SK-N-SH (cell line): Measurements from ENCODE around the gene PITX1. TPM values are rescaled to one million over a fixed set of nuclear protein-coding genes. Genes with fewer than 3 reads are reported as not detected.

Experiments
- CTCF ChIA-PET: fragments of 300-600, 350-600 bp; formaldehyde crosslinking; extraction: SDS; loops from one replicate; lab custom pipeline; 2021; lab: Yijun Ruan, JAX
- POLR2A ChIA-PET: fragments of 350-600 bp; sonication (Branson Sonifier 250); formaldehyde crosslinking; extraction: SDS; loops from one replicate; lab custom pipeline; 2020; ENCODE audit warnings: antibody characterized with exemption, inconsistent platforms; lab: Yijun Ruan, JAX
- DNase-seq: peaks from one replicate; pipeline ENCODE4 v3.0.0; 2012
- H2AFZ ChIP-seq: fragments of 200-600 bp; sonication (generic); 2 replicates; pipeline ENCODE4 v1.8.1; 2016; ENCODE audit warnings: antibody characterized with exemption, mild to moderate bottlenecking, low read depth
- H3F3A ChIP-seq: fragments of 200-600 bp; sonication (generic); replicated peaks from 2 replicates; pipeline ENCODE3; 2016; ENCODE audit warnings: antibody characterized with exemption, mild to moderate bottlenecking; ENCODE audit not compliant: insufficient read depth
- H3K27ac ChIP-seq, 2 experiments: fragments of 200-500 bp in 1 of 2; fragments of 200-600 bp in 1 of 2; sonication (Bioruptor generic) in 1 of 2; sonication (generic), shearing (Covaris generic) in 1 of 2; 2 replicates each; pipeline versions ENCODE4 v1.5.1 to v1.6.1; 2014 to 2016; ENCODE audit warnings: low read depth in 2 of 2, inconsistent platforms in 1 of 2, low read length in 1 of 2, mild to moderate bottlenecking in 1 of 2, mixed read lengths in 1 of 2
- H3K27me3 ChIP-seq: fragments of 200-600 bp; sonication (generic), shearing (Covaris generic); 2 replicates; pipeline ENCODE4 v1.6.1; 2016; ENCODE audit warnings: mixed run types; ENCODE audit not compliant: insufficient read depth
- H3K36me3 ChIP-seq, 2 experiments: fragments of 200-500 bp in 1 of 2; fragments of 200-600 bp in 1 of 2; sonication (Bioruptor generic) in 1 of 2; sonication (generic) in 1 of 2; replicated peaks in 1 of 2; 2 replicates each; pipeline versions ENCODE3 to v1.5.1; 2014 to 2016; ENCODE audit warnings: low read length in 1 of 2, mild to moderate bottlenecking in 1 of 2; ENCODE audit not compliant: insufficient read depth in 2 of 2, control insufficient read depth in 1 of 2
- H3K4me1 ChIP-seq, 2 experiments: fragments of 200-500 bp in 1 of 2; fragments of 200-600 bp in 1 of 2; sonication (Bioruptor generic) in 1 of 2; sonication (generic), shearing (Covaris generic) in 1 of 2; 2 replicates each; pipeline versions ENCODE4 v1.5.1 to v1.6.1; 2014 to 2016; ENCODE audit warnings: low read depth in 1 of 2, low read length in 1 of 2, mixed run types in 1 of 2; ENCODE audit not compliant: insufficient read depth in 2 of 2, control insufficient read depth in 1 of 2
- H3K4me2 ChIP-seq: fragments of 200-600 bp; sonication (generic), shearing (Covaris generic); 2 replicates; pipeline ENCODE4 v1.6.1; 2017; ENCODE audit warnings: mixed run types
- H3K4me3 ChIP-seq, 2 experiments: fragments of 200-500 bp in 1 of 2; fragments of 200-600 bp in 1 of 2; sonication (Bioruptor generic) in 1 of 2; sonication (generic), shearing (Covaris generic) in 1 of 2; 2 replicates each; pipeline versions ENCODE4 v1.5.1 to v1.8.1; 2014 to 2016; ENCODE audit warnings: low read depth in 2 of 2, inconsistent platforms in 1 of 2, low read length in 1 of 2, mild to moderate bottlenecking in 1 of 2, mixed read lengths in 1 of 2, moderate library complexity in 1 of 2
- H3K79me2 ChIP-seq: fragments of 200-600 bp; sonication (generic); 2 replicates; pipeline ENCODE4 v1.8.1; 2017; ENCODE audit warnings: mild to moderate bottlenecking; ENCODE audit not compliant: insufficient read depth
- H3K9ac ChIP-seq: fragments of 200-600 bp; sonication (generic); 2 replicates; pipeline ENCODE4 v1.6.1; 2017; ENCODE audit warnings: mixed run types
- H3K9me2 ChIP-seq: fragments of 200-600 bp; sonication (generic); 2 replicates; pipeline ENCODE4 v1.6.1; 2017; ENCODE audit warnings: mixed run types
- H3K9me3 ChIP-seq: fragments of 200-600 bp; sonication (generic); 2 replicates; pipeline ENCODE4 v1.6.1; 2017; ENCODE audit warnings: mixed run types, mild to moderate bottlenecking, moderate library complexity
- H4K20me1 ChIP-seq: fragments of 200-600 bp; sonication (generic); 2 replicates; pipeline ENCODE4 v1.6.1; 2017; ENCODE audit warnings: mild to moderate bottlenecking, mixed run types; ENCODE audit not compliant: insufficient read depth
- CHD2 ChIP-seq: fragments of 150-350 bp; IDR thresholded peaks from 2 replicates; pipeline ENCODE4 v1.6.1; 2018; ENCODE audit warnings: low read length; ENCODE audit not compliant: partially characterized antibody
- CTCF ChIP-seq: fragments of 200-600 bp; sonication (generic); IDR thresholded peaks from 2 replicates; pipeline ENCODE4 v1.6.1; 2017; ENCODE audit warnings: antibody characterized with exemption, mild to moderate bottlenecking, moderate library complexity
- EP300 ChIP-seq, 2 experiments: IDR thresholded peaks; 2 replicates each; pipeline versions ENCODE4 v1.4.0 to v1.6.1; 2012; ENCODE audit warnings: borderline replicate concordance in 1 of 2, low read depth in 1 of 2, low read length in 1 of 2
- FOSL2 ChIP-seq: IDR thresholded peaks from 2 replicates; pipeline ENCODE4 v1.4.0; 2012; ENCODE audit warnings: low read depth, mild to moderate bottlenecking, moderate library complexity, borderline replicate concordance
- FOXM1 ChIP-seq: IDR thresholded peaks from 2 replicates; pipeline ENCODE4 v1.4.0; 2012; ENCODE audit warnings: low read depth, mild to moderate bottlenecking
- GABPA ChIP-seq: IDR thresholded peaks from 2 replicates; pipeline ENCODE4 v1.4.0; 2012; ENCODE audit warnings: low read depth, mild to moderate bottlenecking
- MAX ChIP-seq: IDR thresholded peaks from 2 replicates; pipeline ENCODE4 v1.4.0; 2012; ENCODE audit warnings: low read depth
- MEF2A ChIP-seq: IDR thresholded peaks from 2 replicates; pipeline ENCODE4 v1.4.0; 2012; ENCODE audit warnings: low read depth, borderline replicate concordance
- MXI1 ChIP-seq: IDR thresholded peaks from 2 replicates; pipeline ENCODE4 v1.6.1; 2012; ENCODE audit warnings: mild to moderate bottlenecking, low read depth, low read length, improper control_type of control experiment
- NRF1 ChIP-seq: IDR thresholded peaks from 2 replicates; pipeline ENCODE4 v1.6.1; 2012; ENCODE audit warnings: low read depth, mild to moderate bottlenecking, low read length
- PBX3 ChIP-seq: IDR thresholded peaks from 2 replicates; pipeline ENCODE4; 2012
- POLR2AphosphoS5 ChIP-seq: IDR thresholded peaks from 2 replicates; pipeline ENCODE4 v1.6.1; 2012; ENCODE audit warnings: low read depth, low read length
- RFX5 ChIP-seq: IDR thresholded peaks from 2 replicates; pipeline ENCODE4 v1.6.1; 2012; ENCODE audit warnings: mild to moderate bottlenecking, improper control_type of control experiment, low read length
- SIN3A ChIP-seq: IDR thresholded peaks from 2 replicates; pipeline ENCODE4 v1.6.1; 2012; ENCODE audit warnings: low read depth, mild to moderate bottlenecking, low read length, moderate library complexity, borderline replicate concordance
- SMC3 ChIP-seq: IDR thresholded peaks from 2 replicates; pipeline ENCODE4 v1.6.1; 2012; ENCODE audit warnings: low read depth, low read length, improper control_type of control experiment
- TEAD4 ChIP-seq: IDR thresholded peaks from 2 replicates; pipeline ENCODE4 v1.4.0; 2012; ENCODE audit warnings: mild to moderate bottlenecking, borderline replicate concordance; ENCODE audit not compliant: insufficient read depth
- YY1 ChIP-seq: IDR thresholded peaks from 2 replicates; pipeline ENCODE4 v1.4.0; 2012; ENCODE audit warnings: low read depth, mild to moderate bottlenecking
- ZBTB33 ChIP-seq: IDR thresholded peaks from 2 replicates; pipeline ENCODE4 v1.4.0; 2012; ENCODE audit warnings: low read depth, borderline replicate concordance
- WGBS: methylation state at CpG from one replicate; pipeline ENCODE4 v1.1.6; 2017; ENCODE audit warnings: low lambda C conversion rate; 5-methylcytosine and 5-hydroxymethylcytosine counted together
- polyA plus RNA-seq, 3 experiments: library from polyadenylated mRNA; depleted of rRNA; stranded (reverse); fragments of >200 nt; gene quantifications; 2 replicates each; pipeline ENCODE4 v1.2.3, GENCODE V29; 2012

The PITX1 gene
- polyA plus RNA-seq, 1 of the 3 experiments (the other 2 are of a cell fraction) = not detected

GRCh38 chr5:135050244-135050767, 16.3 kb upstream of the PITX1 start:
- Histone ChIP-seq H3K27ac (no peak overlapping the region), H3K9ac (no peak overlapping the region), H3F3A (no peaks in the 10 kb centered on the region), H4K20me1 (no peaks in the 10 kb centered on the region), H3K9me2 (no peaks in the 10 kb centered on the region), H3K9me3 (no peaks in the 10 kb centered on the region), H2AFZ (no peak overlapping the region), H3K79me2 (no peaks in the 10 kb centered on the region), H3K27me3 (peaks cover 75% of the 10 kb centered on the region), H3K36me3 (no peaks in the 10 kb centered on the region), H3K4me3 (no peak overlapping the region), H3K4me1 (no peaks in the 10 kb centered on the region; a peak in 1 of 4 replicates), H3K4me2 (no peak overlapping the region)
- ChIA-PET POLR2A (no interaction called here), CTCF (interaction anchor here (0.8 to 1.9 kb wide), 2 partner anchors 10 to 176 kb away, joined by 3 to 8 read pairs; no protein-coding TSS in a partner anchor)
- peak; percentile 52 for DNase-seq
- 48% methylated on average over 19 of the region's 45 CpGs for WGBS
- no peak for TF ChIP-seq EP300 (IDR thresholded peaks at IDR 0.05; ENCODE audit: borderline replicate concordance in 1 of 2, low read depth in 1 of 2, low read length in 1 of 2)
- TF ChIP-seq YY1 = no peak
- TF ChIP-seq GABPA = no peak
- TF ChIP-seq PBX3 = no peak
- no peak for TF ChIP-seq CHD2
- TF ChIP-seq FOSL2 = no peak
- TF ChIP-seq TEAD4 = no peak
- no peak for TF ChIP-seq MAX
- no peak for TF ChIP-seq FOXM1
- TF ChIP-seq MXI1 = no peak
- no peak for TF ChIP-seq SIN3A
- no peak for TF ChIP-seq CTCF
- TF ChIP-seq SMC3 = no peak
- TF ChIP-seq NRF1 = no peak
- no peak for TF ChIP-seq MEF2A

- no peak overlapping the region for H3K4me2 ChIP-seq
- no peak overlapping the region for H2AFZ ChIP-seq
- H3K4me3 ChIP-seq = no peak overlapping the region
- H3K9me2 ChIP-seq = no peaks in the 10 kb centered on the region
- POLR2A ChIA-PET = no interaction called here
- no peaks in the 10 kb centered on the region for H3F3A ChIP-seq
- no peak overlapping the region for H3K27ac ChIP-seq
- CTCF ChIA-PET = interaction anchor here (0.6 to 1.5 kb wide), 4 partner anchors 9 to 143 kb away, joined by 3 to 4 read pairs (median 3); no protein-coding TSS in a partner anchor
- H3K9me3 ChIP-seq = no peaks in the 10 kb centered on the region
- H3K27me3 ChIP-seq = peaks cover 79% of the 10 kb centered on the region
- DNase-seq = no peak
- H4K20me1 ChIP-seq = no peaks in the 10 kb centered on the region
- no peak overlapping the region for H3K9ac ChIP-seq
- no peaks in the 10 kb centered on the region for H3K79me2 ChIP-seq
- 14% methylated on average over 1 of the region's 1 CpG for WGBS
- H3K36me3 ChIP-seq = no peaks in the 10 kb centered on the region
- no peaks in the 10 kb centered on the region; a peak in 1 of 4 replicates for H3K4me1 ChIP-seq
- no peak for TF ChIP-seq RFX5
- no peak for TF ChIP-seq POLR2AphosphoS5
- no peak for TF ChIP-seq ZBTB33
These were observed 14.9 kb upstream of the PITX1 start for GRCh38 chr5:135048930-135049329.
